GM18858 (cell line): ENCODE results near the gene TSHZ1.

Experiments
- ATAC-seq: cut with Tn5 transposase; IDR thresholded peaks from one replicate; pipeline ENCODE4 v1.9.1; 2021; ENCODE audit not compliant: unreplicated experiment

TSHZ1 gene

DNA sequence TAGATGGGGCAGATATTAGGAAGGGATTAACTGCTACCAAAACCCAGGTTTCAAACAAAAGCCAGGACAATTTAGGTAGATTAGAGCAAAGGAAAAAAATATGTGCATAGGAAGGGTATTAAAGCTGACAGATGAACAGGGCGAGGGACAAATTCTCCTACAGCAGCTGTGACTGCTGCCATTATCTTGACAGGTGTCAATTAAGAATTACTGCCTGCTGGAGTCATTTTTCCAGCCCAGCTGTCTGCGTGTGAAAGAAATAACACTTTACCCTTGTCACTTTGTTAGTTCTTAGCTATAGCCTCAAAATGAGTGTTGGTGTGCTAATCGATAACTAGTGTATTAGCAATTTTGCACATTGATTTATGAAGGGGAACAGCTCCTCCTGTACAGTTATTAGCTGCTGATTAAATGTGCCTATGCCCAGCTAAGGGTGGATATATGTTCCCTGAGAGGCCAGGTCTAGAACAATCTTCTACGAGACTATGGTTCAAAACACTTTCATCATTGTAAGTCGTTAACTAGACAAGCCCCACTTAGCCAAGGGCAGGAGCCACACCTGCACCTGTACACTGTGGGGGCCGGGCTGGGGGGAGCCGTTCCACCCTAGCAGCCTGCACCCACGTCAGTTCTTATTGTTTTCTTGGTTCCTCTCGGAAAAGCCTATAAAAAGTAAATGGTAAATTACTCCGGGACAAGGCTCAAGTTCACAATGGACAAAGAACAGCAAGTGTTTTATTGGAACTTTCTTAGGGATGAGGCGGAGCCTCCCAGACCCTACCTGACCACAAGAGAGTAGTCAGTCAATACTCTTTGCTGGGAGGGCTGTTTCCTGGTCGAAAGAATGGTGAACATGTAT lies 7.7 kb downstream of the TSHZ1 start:
- ATAC-seq, result no peak

DNA sequence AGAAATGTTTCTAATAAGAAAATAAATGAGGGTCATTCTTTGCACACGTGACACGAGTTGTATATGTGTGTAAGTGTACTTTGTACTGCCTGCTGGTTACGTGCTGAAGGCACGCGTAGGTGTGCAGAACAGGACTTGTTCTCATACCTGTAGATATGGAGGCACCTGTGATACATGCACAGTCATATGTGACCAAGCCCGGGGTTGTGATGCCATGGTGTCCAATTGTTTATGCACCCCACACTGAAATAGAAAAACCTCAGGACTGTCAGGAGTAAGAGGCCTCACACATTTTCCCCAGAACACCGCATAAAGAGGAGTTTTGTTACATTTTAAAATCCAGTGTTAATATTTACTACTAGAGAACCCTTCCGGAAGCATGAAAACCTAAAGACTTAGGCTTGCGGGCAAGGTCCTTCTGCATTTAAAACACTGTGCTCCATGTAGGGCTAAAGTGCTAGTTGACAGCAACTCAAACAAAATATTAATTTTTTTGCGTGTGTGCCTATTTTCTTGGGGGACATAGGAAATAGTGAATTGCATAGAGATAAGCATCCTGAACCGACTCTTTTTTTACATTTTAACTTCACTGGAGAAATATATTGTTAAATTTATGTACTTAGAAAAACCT lies 9.3 kb downstream of the TSHZ1 start:
- ATAC-seq, result no peak

DNA sequence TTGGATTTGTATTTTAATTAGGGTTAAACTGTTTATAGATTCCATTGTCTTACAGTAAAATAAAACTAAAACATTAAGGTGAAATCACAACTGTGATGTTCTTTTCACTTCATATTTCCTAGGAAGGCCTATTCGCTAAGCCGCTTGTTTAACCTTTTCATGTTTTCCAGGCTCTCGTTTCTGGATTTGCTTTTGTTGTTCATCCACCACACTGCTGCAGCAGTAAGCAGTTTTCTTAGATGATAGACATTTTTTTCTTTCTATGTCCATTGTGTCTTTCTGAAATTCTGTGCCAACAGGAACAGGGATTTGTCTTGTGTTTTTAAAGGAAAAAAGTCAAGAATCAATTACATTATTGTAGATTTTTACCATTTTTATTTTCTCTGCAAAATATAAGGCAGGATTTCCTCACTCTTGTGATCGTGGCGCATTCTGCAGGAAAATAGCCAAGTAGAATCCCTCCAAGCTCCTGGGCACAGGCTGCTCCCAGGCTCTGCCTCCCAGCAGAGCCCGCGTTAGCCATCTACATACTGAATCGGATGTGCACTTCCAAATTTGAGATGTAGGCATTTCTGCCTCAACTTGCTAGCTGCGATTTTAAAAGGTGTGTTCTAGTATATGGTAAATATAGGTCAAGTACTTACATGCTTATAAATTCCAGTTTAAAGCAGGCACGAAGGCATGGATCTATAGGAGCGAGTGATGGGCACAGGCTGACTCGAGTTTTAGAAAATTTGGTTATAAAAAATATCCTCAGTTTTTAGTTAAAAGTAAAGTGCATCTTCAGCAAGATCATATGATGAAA lies 10.2 kb downstream of the TSHZ1 start:
- ATAC-seq, result no peak

DNA sequence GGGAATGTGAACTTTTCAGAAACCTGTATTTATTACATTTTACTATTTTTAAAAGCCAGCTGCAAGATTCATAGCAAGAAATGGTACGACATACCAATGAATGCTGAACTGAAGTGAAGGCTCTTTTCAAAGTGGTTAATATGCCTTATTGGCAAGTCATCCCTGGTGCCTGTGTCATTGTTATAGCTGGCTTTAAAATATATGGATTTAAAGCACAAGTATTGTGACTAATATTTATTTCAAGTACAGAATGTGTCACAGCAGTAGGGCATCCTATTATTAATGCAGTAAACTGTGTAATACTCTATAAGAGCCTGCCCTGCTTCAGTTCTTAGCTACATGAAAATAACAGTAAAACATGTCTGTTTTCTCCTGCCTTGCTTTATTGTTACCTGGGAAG lies 10.8 kb downstream of the TSHZ1 start:
- ATAC-seq, result no peak

DNA sequence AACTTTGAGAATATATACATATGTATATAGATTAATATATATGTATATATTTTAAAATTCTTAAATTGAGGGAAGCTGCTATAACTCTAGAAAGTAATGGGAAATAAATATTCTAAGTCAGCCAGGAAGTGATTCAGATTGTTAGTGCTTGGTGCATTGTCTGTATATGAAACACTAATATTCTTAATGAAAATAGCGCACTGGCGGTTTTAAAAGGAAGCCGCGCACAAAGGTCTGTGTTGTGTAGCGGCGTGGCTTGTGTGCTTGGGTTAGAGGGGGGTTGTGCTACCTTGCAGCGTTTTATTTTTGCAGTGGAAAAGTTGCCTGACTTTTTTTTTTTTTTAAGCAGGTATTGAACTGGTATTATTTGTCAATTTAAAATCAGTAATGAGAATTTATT lies 11.3 kb downstream of the TSHZ1 start:
- ATAC-seq, result no peak

DNA sequence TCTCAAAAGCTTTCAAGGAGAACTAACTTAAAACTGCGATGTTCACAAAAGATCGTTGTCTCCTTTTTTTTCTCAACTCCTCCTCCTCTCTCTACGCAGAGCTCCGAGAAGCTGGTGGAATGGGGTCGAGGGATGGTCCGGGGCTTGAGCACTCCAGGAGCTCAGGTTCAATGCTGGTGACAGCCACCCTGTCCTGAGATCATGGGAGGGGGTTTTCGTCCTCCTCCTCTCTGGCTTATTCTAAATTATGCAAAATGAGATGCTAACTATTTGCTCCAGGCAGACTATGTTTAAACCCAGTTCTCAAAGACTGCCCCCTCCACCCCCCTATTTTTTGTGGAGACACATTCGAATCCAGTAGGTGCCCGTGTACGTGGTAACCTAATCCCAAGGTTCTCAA lies 11.8 kb downstream of the TSHZ1 start:
- no peak for ATAC-seq

DNA sequence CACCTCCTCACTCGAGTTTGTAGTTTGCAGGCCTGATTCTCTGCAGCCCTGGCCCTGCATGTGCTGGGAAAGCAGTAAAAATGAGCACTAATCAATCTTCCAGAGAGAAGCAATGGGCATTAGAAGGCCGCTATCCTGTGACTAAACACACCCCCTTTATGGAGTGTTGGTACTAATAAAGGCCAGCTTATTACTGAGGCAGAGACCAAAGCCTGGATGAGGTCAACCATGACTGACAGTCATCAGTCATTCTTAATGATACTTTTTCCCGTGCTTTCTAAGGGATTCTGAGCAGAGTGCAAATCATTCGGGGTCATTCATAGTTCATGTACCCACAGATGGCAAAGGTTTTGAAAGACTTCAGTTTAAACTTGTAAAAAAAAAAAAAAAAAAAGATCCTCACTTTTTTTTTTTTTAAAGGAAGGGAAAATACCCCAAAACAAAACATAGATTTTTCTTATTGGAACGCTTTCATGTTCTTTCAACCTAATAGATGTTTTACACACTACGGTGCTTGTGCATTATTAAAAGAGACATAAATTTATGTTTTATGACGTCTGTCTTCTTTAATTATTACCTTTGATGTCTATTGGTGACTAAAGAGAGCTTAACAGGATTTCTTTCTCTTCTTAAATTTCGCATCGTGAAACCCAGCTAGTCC lies 13.2 kb downstream of the TSHZ1 start:
- no peak for ATAC-seq

GRCh38 chr18:75226286-75226955 lies 15.8 kb downstream of the TSHZ1 start:
- no peak for ATAC-seq

- no peak for ATAC-seq
Measured at GRCh38 chr18:75226956-75227316, 16.3 kb downstream of the TSHZ1 start.

DNA sequence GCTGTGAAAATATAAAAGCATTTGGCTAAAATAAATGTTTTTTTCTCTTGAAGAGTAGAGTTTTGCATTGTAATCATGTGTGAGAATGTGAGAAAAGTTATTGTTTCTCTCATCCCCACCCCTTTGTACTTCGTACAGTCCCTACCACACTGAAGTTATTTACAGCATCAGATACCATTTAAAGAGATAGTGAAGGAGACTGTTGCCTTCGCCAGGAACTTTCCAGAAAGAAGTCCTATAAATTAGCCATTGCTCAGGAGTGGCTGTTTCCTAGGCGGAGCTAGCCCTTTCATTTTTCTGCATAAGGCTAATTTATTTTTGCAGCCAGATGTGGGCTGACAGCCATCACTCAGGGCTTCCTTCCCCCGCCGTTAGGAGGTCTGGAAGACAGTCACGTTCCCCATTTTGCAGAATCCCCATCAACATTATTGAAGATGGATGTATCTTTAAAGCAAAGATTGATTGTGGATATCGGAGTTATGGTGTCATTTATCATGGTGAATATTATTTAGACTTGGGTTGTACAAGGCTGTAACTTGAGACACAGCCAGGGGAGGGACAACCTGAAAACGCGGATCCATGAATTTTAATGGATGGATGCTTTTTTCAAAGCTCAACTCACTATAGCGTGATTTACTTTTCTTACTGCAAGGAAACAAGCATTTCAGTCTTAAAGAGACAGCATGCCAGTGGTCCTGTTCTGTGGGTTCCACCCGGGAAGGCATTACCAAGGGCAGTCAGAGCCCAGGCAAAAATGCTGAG lies 17.1 kb downstream of the TSHZ1 start:
- ATAC-seq, result no peak

GRCh38 chr18:75228967-75229366 lies 18.4 kb downstream of the TSHZ1 start:
- ATAC-seq, result no peak

DNA sequence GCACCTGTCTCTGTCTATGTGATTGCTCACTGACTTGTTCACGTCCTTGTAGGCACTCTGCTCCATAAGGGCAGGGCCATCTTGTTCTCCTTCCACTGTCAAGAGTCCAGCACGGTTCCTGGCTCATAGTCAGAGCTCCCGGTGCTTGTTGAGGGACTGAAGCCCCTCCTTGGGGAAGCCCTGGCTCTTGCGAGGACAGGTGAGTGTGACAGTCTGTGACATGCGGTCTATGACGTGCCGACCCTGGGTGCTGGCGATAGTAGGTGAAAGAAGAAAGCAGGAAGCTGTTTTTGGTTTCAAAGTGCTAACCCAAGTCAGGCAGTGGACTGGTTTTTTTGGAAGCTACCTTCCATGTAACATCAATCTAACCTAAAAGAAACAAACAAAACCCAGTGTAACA lies 18.8 kb downstream of the TSHZ1 start:
- ATAC-seq, result no peak

DNA sequence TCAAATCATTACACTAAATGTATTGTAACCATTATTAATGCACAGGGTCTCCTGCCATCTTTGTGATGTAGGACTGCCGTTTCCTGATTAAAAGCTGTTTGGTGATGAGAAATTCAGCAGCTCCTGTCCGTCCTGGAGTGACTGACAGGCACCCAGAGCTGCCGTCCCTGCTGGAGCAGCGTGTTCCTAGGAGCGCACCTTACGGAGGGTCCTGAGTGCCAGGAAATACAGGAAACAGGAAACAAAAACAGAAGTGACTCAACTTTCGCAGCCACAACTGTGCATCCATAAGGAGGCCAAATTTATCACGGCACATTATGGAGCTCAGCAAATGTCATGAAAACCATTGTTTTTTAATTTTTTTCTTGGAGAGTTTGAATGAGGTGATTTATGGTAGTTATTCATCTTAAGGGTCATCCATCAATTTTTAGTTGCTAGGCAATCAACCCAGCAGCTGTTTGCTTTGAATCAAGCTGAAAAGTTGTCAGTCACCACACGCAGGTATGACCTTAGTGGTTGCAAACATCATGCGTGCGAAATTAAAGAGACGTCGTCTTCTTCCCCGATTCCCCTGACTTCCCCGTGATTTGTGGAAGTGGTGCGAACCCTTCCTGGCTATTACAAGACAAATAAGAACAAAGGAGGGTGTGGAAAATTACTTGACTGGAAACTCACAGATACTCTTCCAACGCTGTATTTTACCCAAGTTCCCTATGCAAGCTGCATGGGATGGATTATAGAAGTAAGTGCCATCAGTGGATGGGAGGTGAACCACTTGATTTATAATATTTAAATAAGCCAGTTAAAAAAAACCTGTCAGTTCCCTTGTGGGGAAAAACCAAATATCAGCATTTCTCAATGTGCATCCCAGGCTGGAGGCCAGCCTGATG lies 19.8 kb downstream of the TSHZ1 start:
- ATAC-seq, result no peak

DNA sequence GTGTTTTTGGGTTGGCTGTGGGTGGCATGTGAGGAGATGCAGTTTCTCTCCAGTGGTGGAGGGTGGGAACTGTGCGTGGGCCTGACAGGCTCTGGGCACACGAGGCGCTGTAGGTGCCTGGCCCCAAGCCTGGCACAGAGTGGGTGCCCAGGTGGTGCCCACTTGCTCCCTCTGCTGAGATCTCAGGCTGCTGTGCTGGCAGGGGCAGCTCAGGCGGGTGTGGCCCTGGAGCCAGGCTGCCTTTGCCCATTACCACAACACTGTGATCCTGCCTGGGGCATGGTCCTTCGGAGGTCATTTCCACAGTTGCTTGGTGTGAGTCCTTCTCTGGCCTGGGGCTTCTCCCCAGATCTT lies 20.4 kb downstream of the TSHZ1 start:
- ATAC-seq, result no peak

GRCh38 chr18:75234901-75235300 lies 24.3 kb downstream of the TSHZ1 start:
- no peak for ATAC-seq

- ATAC-seq, result no peak
Measured at GRCh38 chr18:75235896-75236295, 25.3 kb downstream of the TSHZ1 start.

DNA sequence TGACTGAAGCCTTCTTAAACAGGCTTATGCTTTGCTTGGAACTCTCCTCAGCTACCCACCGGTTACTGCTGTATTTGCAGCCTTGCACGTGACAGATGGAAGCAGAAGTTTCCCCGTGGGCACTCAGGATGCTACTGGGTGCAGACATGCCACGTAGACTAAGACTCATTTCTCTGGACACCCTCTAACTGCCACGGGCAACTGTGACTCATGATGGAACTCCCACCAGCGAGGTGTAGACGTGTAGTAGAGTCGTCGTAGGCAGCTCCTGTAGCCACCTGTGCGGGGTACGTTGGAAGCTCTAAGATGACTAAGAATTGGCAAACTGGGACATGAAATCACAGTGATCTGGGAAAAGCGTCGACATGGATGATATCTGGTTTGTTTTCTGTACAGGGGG lies 27.5 kb downstream of the TSHZ1 start:
- ATAC-seq, result no peak

DNA sequence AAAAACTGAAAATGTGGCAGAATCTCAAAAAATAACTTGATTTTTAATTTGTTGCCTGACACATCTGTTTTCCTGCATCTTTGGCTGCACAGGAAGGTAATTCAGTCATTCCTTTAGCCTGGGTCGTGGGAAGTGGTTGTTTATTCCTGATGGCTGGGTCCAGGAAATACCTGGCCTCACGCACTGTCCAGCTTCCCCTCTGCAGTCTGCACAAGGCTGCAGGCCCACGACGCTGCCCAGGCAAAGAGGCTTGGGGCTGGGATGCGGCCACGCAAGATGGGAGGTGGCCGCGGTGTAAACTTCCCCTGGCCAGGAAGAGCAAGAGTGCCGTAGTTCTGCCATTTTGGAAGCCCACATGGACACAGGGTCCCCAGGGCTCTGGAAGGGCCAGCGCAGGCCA lies 28.2 kb downstream of the TSHZ1 start:
- ATAC-seq, result no peak

GRCh38 chr18:75240433-75240832 lies 29.8 kb downstream of the TSHZ1 start:
- no peak for ATAC-seq
